Fibroblast of lung (primary cell): Measurements from ENCODE around the gene GDF2. TPM values are rescaled to one million over a fixed set of nuclear protein-coding genes. Genes with fewer than 3 reads are reported as not detected.

Experiments used
- DNase-seq, 2 donors: peaks; one replicate each; pipeline versions ENCODE4 v3.0.0 to v3.0.0-alpha.2; 2010; ENCODE audit warnings: low read depth in 2 of 2
- H2AFZ ChIP-seq: 2 replicates; pipeline ENCODE4 v1.5.1; 2012; ENCODE audit warnings: low read length, control low read depth, inconsistent platforms
- H3K27ac ChIP-seq: 2 replicates; pipeline ENCODE4 v1.5.1; 2011; ENCODE audit warnings: low read length, control low read depth; ENCODE audit not compliant: insufficient read depth
- H3K27me3 ChIP-seq: 2 replicates; pipeline ENCODE4 v1.5.1; 2011; ENCODE audit warnings: mild to moderate bottlenecking, low read length; ENCODE audit not compliant: control insufficient read depth, insufficient read depth
- H3K36me3 ChIP-seq: 2 replicates; pipeline ENCODE4 v1.5.1; 2011; ENCODE audit warnings: low read length; ENCODE audit not compliant: control insufficient read depth, insufficient read depth
- H3K4me1 ChIP-seq: 2 replicates; pipeline ENCODE4 v1.5.1; 2011; ENCODE audit warnings: low read length; ENCODE audit not compliant: control insufficient read depth, insufficient read depth; ENCODE audit errors: extremely low read depth
- H3K4me2 ChIP-seq: 2 replicates; pipeline ENCODE4 v1.5.1; 2011; ENCODE audit warnings: low read length, control low read depth; ENCODE audit not compliant: insufficient read depth; ENCODE audit errors: extremely low read depth
- H3K4me3 ChIP-seq, 4 experiments: fragments of 200-600 bp in 1 of 4; sonication (generic) in 1 of 4; replicated peaks in 1 of 4; 2 replicates each; pipeline ENCODE4 v1.5.1; 2011 to 2016; ENCODE audit warnings: low read length in 4 of 4, low read depth in 3 of 4, mild to moderate bottlenecking in 3 of 4, control low read depth in 2 of 4, inconsistent platforms in 1 of 4, mixed read lengths in 1 of 4; ENCODE audit not compliant: insufficient read depth in 1 of 4; ENCODE audit errors: control extremely low read depth in 1 of 4
- H3K79me2 ChIP-seq: 2 replicates; pipeline ENCODE4 v1.5.1; 2012; ENCODE audit warnings: mild to moderate bottlenecking, low read length, inconsistent platforms; ENCODE audit not compliant: control insufficient read depth, insufficient read depth
- H3K9ac ChIP-seq: 2 replicates; pipeline ENCODE4 v1.5.1; 2011; ENCODE audit warnings: mild to moderate bottlenecking, low read length, control low read depth; ENCODE audit not compliant: insufficient read depth
- H3K9me3 ChIP-seq: 2 replicates; pipeline ENCODE4 v1.5.1; 2012; ENCODE audit warnings: low read depth, low read length; ENCODE audit not compliant: control insufficient read depth, insufficient read depth
- H4K20me1 ChIP-seq: 2 replicates; pipeline ENCODE4 v1.5.1; 2011; ENCODE audit warnings: low read length; ENCODE audit not compliant: control insufficient read depth, insufficient read depth; ENCODE audit errors: extremely low read depth
- EZH2 ChIP-seq: IDR thresholded peaks from 2 replicates; pipeline ENCODE4 v1.5.1; 2012; ENCODE audit warnings: low read length, control low read depth, mild to moderate bottlenecking; ENCODE audit errors: missing control alignments
- polyA plus RNA-seq, 2 donors: library from polyadenylated mRNA; depleted of rRNA in 1 of 2; stranded (reverse) in 1 of 2; unstranded in 1 of 2; fragments of >200 nt; gene quantifications; 2 replicates each; pipeline ENCODE4 v1.2.1, GENCODE V29; 2011 to 2012; ENCODE audit warnings: missing spikeins in 1 of 2
- total RNA-seq: library from RNA; depleted of rRNA; stranded (reverse); fragments of >200 nt; gene quantifications from 2 replicates; pipeline ENCODE4 v1.2.1, GENCODE V29; 2014
- TF ChIP-seq, protein P1 (sequence below), 2 donors: IDR thresholded peaks in 1 of 2; conservative IDR thresholded peaks in 1 of 2; 1 replicate in 1 of 2; 2 replicates in 1 of 2; pipeline ENCODE4 v1.5.1; 2011 to 2012; ENCODE audit warnings: low read length in 2 of 2, control low read depth in 1 of 2, inconsistent platforms in 1 of 2, low read depth in 1 of 2, mild to moderate bottlenecking in 1 of 2

Gene GDF2
- total and polyA plus RNA-seq, 2 donors (not counting 1 experiment from before 2014, with no cell fraction given), result not detected

DNA sequence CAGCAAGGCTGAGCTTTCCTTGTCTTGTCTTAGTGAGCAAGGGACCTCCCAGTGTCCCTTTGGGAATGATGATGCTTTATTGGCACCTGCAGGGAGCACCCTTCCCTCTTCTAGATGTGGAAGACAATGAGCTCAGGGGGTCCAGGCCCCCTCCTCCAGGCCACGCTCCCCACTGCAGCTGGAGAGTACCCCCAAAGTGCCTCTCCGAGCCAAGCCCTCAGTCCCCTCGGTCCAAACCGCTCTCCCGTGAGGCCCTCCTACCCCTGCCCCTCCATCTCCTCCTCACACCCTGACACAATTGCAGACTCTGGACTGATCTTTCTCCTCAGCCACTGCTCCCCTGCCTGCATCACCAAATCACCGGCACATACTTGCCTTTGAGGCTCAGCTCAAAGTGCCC lies 42.7 kb downstream of the GDF2 start:
- peaks cover 11% of the 10 kb centered on the region for H3K27me3 ChIP-seq
- H3K27ac ChIP-seq, result no peak overlapping the region
- H3K4me2 ChIP-seq, result no peak overlapping the region
- no peaks in the 10 kb centered on the region for H4K20me1 ChIP-seq
- H2AFZ ChIP-seq, result no peak overlapping the region
- H3K9ac ChIP-seq, result no peak overlapping the region
- no peaks in the 10 kb centered on the region for H3K36me3 ChIP-seq
- no peaks in the 10 kb centered on the region for H3K9me3 ChIP-seq
- H3K4me1 ChIP-seq, result no peaks in the 10 kb centered on the region
- no peaks in the 10 kb centered on the region for H3K79me2 ChIP-seq
- H3K4me3 ChIP-seq, result no peak overlapping the region
- TF ChIP-seq, protein P1, sequence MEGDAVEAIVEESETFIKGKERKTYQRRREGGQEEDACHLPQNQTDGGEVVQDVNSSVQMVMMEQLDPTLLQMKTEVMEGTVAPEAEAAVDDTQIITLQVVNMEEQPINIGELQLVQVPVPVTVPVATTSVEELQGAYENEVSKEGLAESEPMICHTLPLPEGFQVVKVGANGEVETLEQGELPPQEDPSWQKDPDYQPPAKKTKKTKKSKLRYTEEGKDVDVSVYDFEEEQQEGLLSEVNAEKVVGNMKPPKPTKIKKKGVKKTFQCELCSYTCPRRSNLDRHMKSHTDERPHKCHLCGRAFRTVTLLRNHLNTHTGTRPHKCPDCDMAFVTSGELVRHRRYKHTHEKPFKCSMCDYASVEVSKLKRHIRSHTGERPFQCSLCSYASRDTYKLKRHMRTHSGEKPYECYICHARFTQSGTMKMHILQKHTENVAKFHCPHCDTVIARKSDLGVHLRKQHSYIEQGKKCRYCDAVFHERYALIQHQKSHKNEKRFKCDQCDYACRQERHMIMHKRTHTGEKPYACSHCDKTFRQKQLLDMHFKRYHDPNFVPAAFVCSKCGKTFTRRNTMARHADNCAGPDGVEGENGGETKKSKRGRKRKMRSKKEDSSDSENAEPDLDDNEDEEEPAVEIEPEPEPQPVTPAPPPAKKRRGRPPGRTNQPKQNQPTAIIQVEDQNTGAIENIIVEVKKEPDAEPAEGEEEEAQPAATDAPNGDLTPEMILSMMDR (conservative IDR thresholded peaks at IDR 0.05 in 1 of 2, IDR thresholded peaks at IDR 0.05 in 1 of 2; ENCODE audit: low read depth in 1 of 2, low read length in 2 of 2), result no peak
- TF ChIP-seq EZH2, result no peak
- DNase-seq, result no peak

DNA sequence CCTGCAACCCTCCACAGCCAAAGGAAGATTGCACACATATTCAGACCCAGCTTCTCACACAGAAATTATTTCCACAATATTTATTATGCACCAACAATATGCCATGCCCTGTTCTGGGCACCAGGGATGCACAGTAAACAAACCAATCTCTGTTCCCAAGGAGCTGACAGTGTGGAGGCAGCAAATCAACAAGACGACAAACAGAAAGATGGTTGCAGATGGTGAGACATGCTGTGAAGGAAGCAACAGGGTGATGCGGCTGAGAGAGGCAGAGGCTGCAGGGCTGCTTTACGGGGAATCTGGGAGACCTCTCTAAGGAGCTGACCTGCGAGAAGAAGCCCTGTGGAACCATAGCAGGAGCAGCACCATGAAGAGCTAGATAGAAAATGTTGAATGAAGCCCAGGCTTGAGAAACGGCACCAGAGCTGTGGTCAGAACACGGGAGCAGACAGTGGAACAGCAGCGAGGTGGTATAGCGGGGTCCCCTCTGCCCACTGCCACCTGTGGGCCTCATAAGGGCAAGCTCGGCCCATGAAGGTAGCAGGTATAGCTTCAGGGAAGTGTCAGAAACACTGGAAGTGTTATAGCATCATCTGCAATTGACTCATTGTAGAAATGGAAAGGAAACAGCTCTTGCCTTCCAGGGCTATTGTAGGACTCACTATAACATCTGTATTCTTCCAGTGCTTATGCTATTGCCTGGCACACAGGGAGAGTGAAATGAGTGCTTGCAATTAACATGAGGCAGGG lies 43.4 kb downstream of the GDF2 start:
- H4K20me1 ChIP-seq, result no peaks in the 10 kb centered on the region
- DNase-seq, result no peak
- H3K36me3 ChIP-seq, result no peaks in the 10 kb centered on the region
- no peak overlapping the region for H2AFZ ChIP-seq
- no peak for TF ChIP-seq EZH2
- TF ChIP-seq, protein P1 (conservative IDR thresholded peaks at IDR 0.05 in 1 of 2, IDR thresholded peaks at IDR 0.05 in 1 of 2; ENCODE audit: low read depth in 1 of 2, low read length in 2 of 2), result no peak
- no peaks in the 10 kb centered on the region for H3K4me1 ChIP-seq
- no peak overlapping the region for H3K4me2 ChIP-seq
- H3K9me3 ChIP-seq, result no peaks in the 10 kb centered on the region
- no peak overlapping the region for H3K4me3 ChIP-seq
- no peak overlapping the region for H3K27ac ChIP-seq
- H3K79me2 ChIP-seq, result no peaks in the 10 kb centered on the region
- H3K9ac ChIP-seq, result no peak overlapping the region
- H3K27me3 ChIP-seq, result peaks cover 11% of the 10 kb centered on the region

DNA sequence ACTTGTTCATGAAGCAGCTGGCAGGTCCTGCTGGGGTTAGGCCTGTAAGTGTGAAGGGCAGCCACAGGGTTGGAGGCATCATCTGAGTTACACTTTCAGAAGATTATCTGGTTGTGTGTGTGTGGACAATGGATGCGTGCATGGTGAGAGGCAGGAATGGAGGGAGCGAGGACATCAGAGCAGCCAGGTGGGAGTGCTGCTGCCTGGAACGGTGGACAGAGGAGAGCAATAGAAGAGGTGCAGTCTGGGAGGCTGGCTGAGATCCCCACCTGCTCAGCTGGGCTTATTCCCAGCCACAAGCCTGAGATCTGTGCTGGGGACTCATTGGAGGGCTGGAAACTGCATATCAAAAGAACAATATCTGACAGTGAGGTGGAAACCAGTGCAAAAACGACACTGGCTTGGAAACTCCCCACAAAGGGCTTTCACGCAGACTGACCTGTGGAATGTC lies 44.0 kb downstream of the GDF2 start:
- Histone ChIP-seq H3K9me3 (no peaks in the 10 kb centered on the region), H3K4me3 (no peak overlapping the region), H3K36me3 (no peaks in the 10 kb centered on the region), H3K9ac (no peak overlapping the region), H4K20me1 (no peaks in the 10 kb centered on the region), H3K27ac (no peak overlapping the region), H3K4me1 (no peaks in the 10 kb centered on the region), H3K27me3 (peaks cover 11% of the 10 kb centered on the region), H2AFZ (no peak overlapping the region), H3K79me2 (no peaks in the 10 kb centered on the region), H3K4me2 (no peak overlapping the region)
- DNase-seq, result no peak
- TF ChIP-seq, protein P1 (conservative IDR thresholded peaks at IDR 0.05 in 1 of 2, IDR thresholded peaks at IDR 0.05 in 1 of 2; ENCODE audit: low read depth in 1 of 2, low read length in 2 of 2), result no peak
